ENCODE results near the gene TTBK2.

GRCh38 chr15:42721916-42722315, 198.7 kb downstream of the TTBK2 start:
- TF ChIP-seq POLR2A (IDR thresholded peaks at IDR 0.05; ENCODE audit: low read length) (no peak), GATA1 (IDR thresholded peaks at IDR 0.05; ENCODE audit: low read depth, low read length) (no peak)
